Progenitor cell of endocrine pancreas (in vitro differentiated cells): Measurements from ENCODE around the gene CACNB4. TPM values are rescaled to one million over a fixed set of nuclear protein-coding genes. Genes with fewer than 3 reads are reported as not detected.

Experiments
- DNase-seq: peaks from one replicate; pipeline ENCODE4 v3.0.0; 2021; ENCODE audit warnings: low spot score; ENCODE audit not compliant: unreplicated experiment
- H3K27ac Mint-ChIP-seq: 2 replicates; pipeline ENCODE4 v1.8.0; 2021; ENCODE audit warnings: mild to moderate bottlenecking, moderate library complexity, mixed read lengths
- H3K27me3 Mint-ChIP-seq: 2 replicates; pipeline ENCODE4 v1.8.0; 2021; ENCODE audit warnings: mixed read lengths
- H3K36me3 Mint-ChIP-seq: 2 replicates; pipeline ENCODE4 v1.8.0; 2022; ENCODE audit warnings: mixed read lengths; ENCODE audit not compliant: insufficient read depth
- H3K4me1 Mint-ChIP-seq: 2 replicates; pipeline ENCODE4 v1.8.0; 2021; ENCODE audit warnings: low read depth, mixed read lengths
- H3K4me3 Mint-ChIP-seq: 2 replicates; pipeline ENCODE4 v1.8.0; 2021; ENCODE audit warnings: low read depth, mild to moderate bottlenecking, moderate library complexity, mixed read lengths
- H3K9me3 Mint-ChIP-seq: 2 replicates; pipeline ENCODE4 v1.8.0; 2021; ENCODE audit warnings: low read depth, mixed read lengths
- total RNA-seq: library from RNA; stranded (reverse); gene quantifications from 2 replicates; pipeline ENCODE4 v1.2.1, GENCODE V29; 2021
- TF ChIP-seq, protein P1 (sequence below): fragments of 200-600 bp; sonication (generic); IDR thresholded peaks from one replicate; pipeline ENCODE4 v1.5.0; 2021; ENCODE audit warnings: antibody characterized with exemption, mild to moderate bottlenecking; ENCODE audit not compliant: unreplicated experiment

CACNB4 gene
- total RNA-seq, 1 donor from 2014 or later, result 2.5 TPM

DNA sequence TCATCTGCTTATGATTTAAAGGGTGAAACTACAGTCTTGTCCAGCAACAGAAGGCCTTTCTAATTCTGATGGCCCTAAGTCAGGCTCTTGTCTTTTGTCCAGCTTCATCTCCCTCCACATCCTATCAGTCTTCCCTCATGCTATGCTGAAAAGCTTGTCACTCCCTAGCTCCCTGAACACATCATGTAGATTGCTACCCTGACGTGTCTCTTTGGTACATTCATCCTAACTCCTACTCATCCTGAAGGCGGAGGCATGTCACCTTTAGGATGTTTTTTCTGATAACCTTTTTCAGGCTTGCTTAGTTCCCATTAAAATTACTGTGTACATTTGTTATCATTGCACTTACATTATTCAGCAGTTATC, 192.2 kb downstream of the CACNB4 start:
- TF ChIP-seq, protein P1, sequence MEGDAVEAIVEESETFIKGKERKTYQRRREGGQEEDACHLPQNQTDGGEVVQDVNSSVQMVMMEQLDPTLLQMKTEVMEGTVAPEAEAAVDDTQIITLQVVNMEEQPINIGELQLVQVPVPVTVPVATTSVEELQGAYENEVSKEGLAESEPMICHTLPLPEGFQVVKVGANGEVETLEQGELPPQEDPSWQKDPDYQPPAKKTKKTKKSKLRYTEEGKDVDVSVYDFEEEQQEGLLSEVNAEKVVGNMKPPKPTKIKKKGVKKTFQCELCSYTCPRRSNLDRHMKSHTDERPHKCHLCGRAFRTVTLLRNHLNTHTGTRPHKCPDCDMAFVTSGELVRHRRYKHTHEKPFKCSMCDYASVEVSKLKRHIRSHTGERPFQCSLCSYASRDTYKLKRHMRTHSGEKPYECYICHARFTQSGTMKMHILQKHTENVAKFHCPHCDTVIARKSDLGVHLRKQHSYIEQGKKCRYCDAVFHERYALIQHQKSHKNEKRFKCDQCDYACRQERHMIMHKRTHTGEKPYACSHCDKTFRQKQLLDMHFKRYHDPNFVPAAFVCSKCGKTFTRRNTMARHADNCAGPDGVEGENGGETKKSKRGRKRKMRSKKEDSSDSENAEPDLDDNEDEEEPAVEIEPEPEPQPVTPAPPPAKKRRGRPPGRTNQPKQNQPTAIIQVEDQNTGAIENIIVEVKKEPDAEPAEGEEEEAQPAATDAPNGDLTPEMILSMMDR, result no peak
- H3K36me3 Mint-ChIP-seq, result no peaks in the 10 kb centered on the region
- H3K27me3 Mint-ChIP-seq, result peaks cover 6% of the 10 kb centered on the region
- H3K27ac Mint-ChIP-seq, result no peak overlapping the region
- DNase-seq, result no peak
- H3K9me3 Mint-ChIP-seq, result peaks cover 3% of the 10 kb centered on the region
- peaks cover 10% of the 10 kb centered on the region for H3K4me1 Mint-ChIP-seq
- H3K4me3 Mint-ChIP-seq, result no peak overlapping the region

DNA sequence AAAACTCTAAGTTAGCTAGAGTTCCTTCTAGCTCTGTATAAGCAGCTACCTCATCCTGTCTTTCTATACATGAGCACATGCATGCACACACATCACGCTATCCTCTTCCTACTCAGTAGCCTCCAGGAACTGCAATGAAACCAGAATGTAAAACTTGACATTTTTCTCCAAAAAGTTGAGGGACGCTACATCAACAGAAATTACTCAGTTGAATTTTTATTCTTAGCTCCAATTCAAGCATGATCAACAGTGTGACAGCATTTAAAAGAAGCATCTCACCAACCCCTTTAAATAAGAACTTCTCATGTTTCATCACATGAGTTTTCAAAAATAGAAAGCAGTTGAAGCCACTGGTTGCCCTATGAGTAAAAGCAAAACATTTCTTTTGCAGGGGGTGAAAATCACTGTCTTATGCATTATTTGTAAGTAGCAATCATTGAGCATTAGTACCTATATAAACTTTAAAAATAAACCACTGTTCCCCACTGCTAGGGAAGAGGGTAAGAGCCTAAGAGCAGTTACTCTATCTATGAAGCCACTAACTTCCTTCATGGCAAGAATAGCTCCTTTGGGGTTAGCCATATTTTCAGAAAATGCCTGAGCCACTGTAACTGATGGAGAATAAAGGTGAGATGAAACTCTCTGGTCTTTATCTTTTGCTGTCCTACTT, 192.7 kb downstream of the CACNB4 start:
- peaks cover 3% of the 10 kb centered on the region for H3K9me3 Mint-ChIP-seq
- no peak for DNase-seq
- TF ChIP-seq, protein P1, result no peak
- H3K4me3 Mint-ChIP-seq, result no peak overlapping the region
- H3K4me1 Mint-ChIP-seq, result peaks cover 10% of the 10 kb centered on the region
- no peak overlapping the region for H3K27ac Mint-ChIP-seq
- peaks cover 6% of the 10 kb centered on the region for H3K27me3 Mint-ChIP-seq
- no peaks in the 10 kb centered on the region for H3K36me3 Mint-ChIP-seq

DNA sequence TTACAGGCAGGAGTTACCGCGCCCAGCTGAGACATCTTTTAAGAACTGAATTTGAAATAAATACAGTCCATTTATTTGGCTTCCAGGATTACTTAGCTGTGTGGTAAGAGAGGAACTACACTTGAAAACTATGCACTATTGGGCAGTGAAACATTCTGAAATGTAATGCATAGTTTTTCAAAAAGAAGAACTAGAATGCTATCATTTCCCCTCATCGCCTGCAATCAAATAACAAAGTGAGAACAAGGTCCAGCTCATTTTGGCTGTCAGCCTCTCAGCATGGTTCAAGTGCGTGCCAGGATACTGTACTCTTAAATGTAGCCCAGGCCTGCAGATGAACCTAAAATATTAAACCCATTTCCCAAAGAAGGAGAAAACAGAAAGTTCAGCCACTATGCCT, 194.0 kb downstream of the CACNB4 start:
- H3K27me3 Mint-ChIP-seq, result peaks cover 6% of the 10 kb centered on the region
- H3K36me3 Mint-ChIP-seq, result no peaks in the 10 kb centered on the region
- no peak overlapping the region for H3K27ac Mint-ChIP-seq
- TF ChIP-seq, protein P1, result no peak
- no peak overlapping the region for H3K4me3 Mint-ChIP-seq
- no peaks in the 10 kb centered on the region for H3K9me3 Mint-ChIP-seq
- peaks cover 10% of the 10 kb centered on the region for H3K4me1 Mint-ChIP-seq
- DNase-seq, result no peak

DNA sequence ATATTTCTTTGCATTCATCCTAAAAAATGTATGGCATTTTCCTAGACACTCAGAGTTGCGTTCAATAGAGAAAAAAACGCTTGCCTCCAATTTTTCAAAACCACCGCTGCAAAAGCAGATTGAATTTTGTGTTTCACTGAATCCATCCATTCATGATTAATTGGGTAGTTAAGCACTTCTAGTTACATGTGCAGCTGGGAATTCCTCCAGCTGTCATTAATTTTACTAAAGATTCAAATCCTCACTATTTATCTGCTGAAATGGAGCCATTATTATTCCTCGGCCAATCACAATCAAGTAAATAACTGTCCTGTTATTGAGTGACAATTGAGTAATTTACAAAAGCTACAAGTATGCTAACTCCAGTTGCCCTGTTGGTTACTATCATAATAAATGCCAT, 194.8 kb downstream of the CACNB4 start:
- H3K4me1 Mint-ChIP-seq, result peaks cover 10% of the 10 kb centered on the region
- H3K27ac Mint-ChIP-seq, result no peak overlapping the region
- H3K27me3 Mint-ChIP-seq, result peaks cover 6% of the 10 kb centered on the region
- no peak overlapping the region for H3K4me3 Mint-ChIP-seq
- no peaks in the 10 kb centered on the region for H3K36me3 Mint-ChIP-seq
- no peaks in the 10 kb centered on the region for H3K9me3 Mint-ChIP-seq
- no peak for DNase-seq
- TF ChIP-seq, protein P1, result no peak

DNA sequence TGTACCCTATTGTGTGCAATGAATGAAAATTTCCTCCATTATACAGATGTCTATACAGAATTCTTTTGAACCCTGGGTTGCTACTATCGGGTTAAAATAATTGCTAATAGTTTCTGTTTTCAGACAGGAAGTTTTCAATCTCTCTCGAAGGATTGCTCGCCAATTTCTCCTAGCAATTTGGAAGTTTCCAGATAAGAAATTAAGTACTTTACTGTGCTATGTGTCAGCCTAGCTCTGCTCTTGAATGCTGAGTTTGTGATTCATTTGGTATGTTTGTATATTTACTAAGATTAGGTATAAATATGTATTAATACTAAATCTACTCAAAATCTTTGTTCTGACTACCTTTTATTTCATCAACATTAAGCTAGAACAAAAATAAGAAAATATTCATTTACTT, 196.0 kb downstream of the CACNB4 start:
- DNase-seq, result no peak
- Mint-ChIP-seq H3K4me3 (no peak overlapping the region), H3K4me1 (peaks cover 8% of the 10 kb centered on the region), H3K36me3 (no peaks in the 10 kb centered on the region), H3K27ac (no peak overlapping the region), H3K27me3 (peaks cover 6% of the 10 kb centered on the region), H3K9me3 (no peaks in the 10 kb centered on the region)
- TF ChIP-seq, protein P1, result no peak
